Activated CD4-positive, alpha-beta T cell treated with anti-CD3 and anti-CD28 coated beads, Interleukin-2, amount 50 U/mL, for 24 hours (primary cell): ENCODE measurements around the gene PTGES.
A peak's percentile ranks its signal among the peaks of the same experiment; 100 is the strongest.

Source experiments
- DNase-seq, 2 donors: peaks; one replicate each; pipeline ENCODE4 v3.0.0-alpha.2; 2020; ENCODE audit warnings: low read depth in 1 of 2, low spot score in 1 of 2

Gene PTGES

DNA sequence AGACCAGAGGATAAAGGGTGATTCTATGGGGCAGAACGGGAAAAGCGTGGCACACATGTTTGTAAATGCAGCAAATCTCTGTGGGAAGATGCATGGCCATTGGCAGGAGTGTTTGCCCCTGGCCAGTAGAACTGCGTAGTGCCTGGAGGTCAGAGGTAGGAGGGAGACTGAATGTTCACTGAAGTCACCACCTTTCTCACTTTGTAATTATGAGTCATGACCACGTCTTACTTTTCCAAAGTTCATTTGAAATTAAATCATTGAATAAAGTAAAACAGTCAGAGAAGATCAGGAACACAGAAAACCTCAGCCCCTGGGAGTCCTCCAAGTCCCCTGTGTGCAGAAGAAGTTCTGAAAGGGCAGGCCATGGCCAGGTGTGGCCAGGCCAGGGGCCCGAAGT, 4.6 kb downstream of the PTGES start:
- DNase-seq, result no peak

GRCh38 chr9:129746092-129746777, 6.6 kb downstream of the PTGES start:
- no peak for DNase-seq

- DNase-seq, result no peak
Observed at GRCh38 chr9:129745200-129745599, 7.6 kb downstream of the PTGES start.

- DNase-seq, result no peak
Observed at GRCh38 chr9:129740666-129741464, 12.0 kb downstream of the PTGES start.

DNA sequence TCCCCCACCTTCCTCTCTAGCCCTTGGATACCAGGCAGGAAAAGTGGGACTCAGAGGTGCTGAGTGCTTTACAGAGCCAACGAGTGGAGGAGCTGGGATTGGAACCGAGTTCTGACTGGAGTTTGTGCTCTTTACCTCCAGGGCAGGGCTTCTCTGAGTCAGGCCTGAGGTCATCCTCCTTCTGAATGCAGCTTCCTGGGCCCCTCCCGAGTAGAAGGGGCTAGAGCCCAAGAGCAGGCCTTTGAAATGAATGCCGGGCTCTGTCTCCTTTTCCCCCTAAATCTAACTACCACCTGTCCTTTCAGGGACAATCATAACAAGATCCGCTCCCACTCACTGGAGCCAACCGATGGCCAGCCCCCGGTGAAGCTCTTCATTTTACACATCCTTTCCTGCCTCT, 12.7 kb downstream of the PTGES start:
- no peak for DNase-seq

DNA sequence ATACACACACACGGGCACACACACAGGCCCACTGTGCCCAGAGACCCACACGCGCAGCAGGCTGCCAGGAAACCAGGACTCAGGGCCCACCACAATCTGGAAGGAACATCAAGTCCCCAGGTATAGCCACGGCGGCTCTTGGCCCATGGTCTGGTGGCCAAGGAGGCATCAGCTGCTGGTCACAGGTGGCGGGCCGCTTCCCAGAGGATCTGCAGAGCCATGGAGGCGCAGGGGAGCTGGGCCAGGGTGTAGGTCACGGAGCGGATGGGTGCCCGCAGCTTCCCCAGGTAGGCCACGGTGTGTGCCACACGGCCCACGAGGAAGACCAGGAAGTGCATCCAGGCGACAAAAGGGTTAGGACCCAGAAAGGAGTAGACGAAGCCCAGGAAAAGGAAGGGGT, 13.4 kb downstream of the PTGES start:
- no peak for DNase-seq

- peak; percentile 82 to 88 for DNase-seq
Observed at GRCh38 chr9:129737479-129738274, 15.2 kb downstream of the PTGES start.

GRCh38 chr9:129736334-129736733, 16.5 kb downstream of the PTGES start:
- DNase-seq, result no peak

DNA sequence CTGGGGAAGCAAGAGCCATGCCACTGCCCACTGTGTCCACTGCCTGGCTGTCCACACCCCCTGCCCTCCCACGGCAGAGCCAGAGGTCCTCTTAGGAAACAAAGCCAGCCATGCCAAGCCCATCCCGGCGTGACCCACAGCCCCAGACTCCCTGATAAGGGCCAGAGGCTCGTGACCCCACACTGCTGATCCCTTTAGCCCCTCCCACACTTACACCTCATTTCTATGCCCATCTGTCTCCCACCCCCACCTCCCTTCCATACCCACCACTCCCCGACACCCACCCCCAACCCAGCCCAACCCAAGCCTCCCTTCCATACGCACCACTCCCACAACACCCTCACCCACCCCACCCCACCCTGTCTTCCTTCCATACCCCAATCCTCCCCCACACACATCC, 17.3 kb downstream of the PTGES start:
- DNase-seq, result no peak

- DNase-seq, result no peak
Observed at GRCh38 chr9:129733632-129733953, 19.2 kb downstream of the PTGES start.

GRCh38 chr9:129732946-129733631, 19.8 kb downstream of the PTGES start:
- no peak for DNase-seq

- DNase-seq, result no peak
Observed at GRCh38 chr9:129732100-129732499, 20.7 kb downstream of the PTGES start.

DNA sequence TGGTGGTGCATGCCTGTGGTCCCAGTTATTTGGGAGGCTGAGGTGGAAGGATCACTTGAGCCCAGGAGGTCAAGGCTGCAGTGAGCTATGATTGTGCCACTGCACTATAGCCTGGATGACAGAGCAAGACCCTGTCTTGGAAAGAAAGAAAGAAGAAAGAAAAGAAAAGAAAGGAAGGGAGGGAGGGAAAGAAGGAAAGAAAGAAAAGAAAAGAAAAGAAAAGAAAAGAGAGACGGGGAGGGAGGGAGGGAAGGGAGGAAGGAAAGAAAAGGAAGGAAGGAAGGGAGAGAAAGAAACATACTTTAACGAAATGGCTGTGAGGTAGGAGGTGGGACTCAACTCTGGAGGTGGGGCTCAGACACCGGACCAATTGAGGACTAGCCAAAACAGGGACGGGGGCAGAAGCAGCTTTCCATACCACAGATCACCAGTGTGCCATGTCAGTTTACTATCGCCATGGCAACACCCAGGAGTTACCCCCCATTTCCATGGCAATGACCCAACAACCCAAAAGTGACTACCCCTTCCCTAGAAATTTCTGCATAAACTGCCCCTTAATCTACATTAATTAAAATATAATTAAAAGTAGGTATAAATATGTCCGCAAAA, 21.3 kb downstream of the PTGES start:
- no peak for DNase-seq

DNA sequence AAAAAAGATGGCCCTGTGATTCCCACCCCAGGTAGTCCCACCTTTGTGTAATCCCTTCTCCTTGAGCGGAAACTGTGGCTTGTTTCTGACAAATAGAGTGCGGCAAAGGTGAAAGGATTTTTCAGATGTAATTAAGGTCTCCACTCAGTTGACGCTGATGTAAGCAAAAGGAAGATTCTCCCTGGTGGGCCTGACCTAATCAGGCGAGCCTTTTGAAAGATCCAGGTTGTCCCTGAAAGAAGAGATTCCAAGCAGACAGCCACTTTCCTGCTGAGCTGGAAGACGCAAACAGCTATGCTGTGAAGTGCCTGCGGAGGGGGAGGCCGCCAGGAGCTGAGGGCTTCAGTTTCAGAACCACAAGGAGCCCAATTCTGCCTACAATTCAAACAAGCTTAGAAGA, 24.1 kb downstream of the PTGES start:
- no peak for DNase-seq

- peak; percentile 37 to 40 for DNase-seq
Observed at GRCh38 chr9:129726322-129727160, 26.3 kb downstream of the PTGES start.

- DNase-seq, result no peak
Observed at GRCh38 chr9:129725795-129726251, 27.0 kb downstream of the PTGES start.

- no peak for DNase-seq
Observed at GRCh38 chr9:129724456-129725190, 28.2 kb downstream of the PTGES start.

- no peak for DNase-seq
Observed at GRCh38 chr9:129722913-129723312, 29.9 kb downstream of the PTGES start.

DNA sequence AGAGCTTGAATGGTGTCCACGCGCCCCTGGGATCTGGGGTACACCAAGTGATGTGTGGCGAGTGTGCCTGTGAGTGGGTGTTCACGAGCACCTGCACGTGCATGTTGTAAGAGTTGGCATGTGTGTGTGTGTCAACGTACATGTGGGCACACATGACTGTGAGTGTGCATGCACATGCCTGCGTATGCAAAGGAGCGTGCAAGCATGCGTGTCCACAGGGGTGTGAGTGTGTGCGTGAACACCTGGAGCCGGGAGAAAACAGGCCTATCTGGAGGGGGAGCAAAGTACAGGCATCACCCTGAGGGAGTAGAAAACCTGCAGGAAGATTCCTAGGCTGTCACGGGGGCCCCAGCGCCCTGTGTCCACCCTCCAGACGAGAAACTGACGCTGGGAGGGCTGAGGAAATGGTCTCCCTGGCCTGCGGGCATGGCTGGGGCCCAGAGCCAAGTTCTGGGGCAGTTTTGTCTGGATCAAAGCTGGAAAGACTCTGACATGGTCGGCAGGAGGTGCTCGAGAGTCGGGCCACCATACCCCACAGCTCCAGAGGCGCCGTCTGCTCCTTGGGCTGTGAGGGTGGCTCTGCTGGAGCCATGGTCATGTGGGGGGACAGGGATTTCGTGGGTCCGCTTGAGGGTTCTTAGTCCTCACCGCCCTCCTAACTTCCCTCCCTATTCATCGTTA, 31.8 kb downstream of the PTGES start:
- DNase-seq, result no peak
